K562 treated with DMSO at 1 percent for 12 hours (cell line): ENCODE data around the gene SNX4. TPM values are rescaled to one million over a fixed set of nuclear protein-coding genes. Genes with fewer than 3 reads are reported as not detected.

ENCODE experiments used
- total RNA-seq: library from RNA; unstranded; fragments of 300-600 nt; gene quantifications from 2 replicates; pipeline ENCODE4 v1.2.3, GENCODE V29; 2022; ENCODE audit not compliant: insufficient read depth

The SNX4 gene
- 16.6 and 29.1 TPM in 2 replicates for total RNA-seq

DNA sequence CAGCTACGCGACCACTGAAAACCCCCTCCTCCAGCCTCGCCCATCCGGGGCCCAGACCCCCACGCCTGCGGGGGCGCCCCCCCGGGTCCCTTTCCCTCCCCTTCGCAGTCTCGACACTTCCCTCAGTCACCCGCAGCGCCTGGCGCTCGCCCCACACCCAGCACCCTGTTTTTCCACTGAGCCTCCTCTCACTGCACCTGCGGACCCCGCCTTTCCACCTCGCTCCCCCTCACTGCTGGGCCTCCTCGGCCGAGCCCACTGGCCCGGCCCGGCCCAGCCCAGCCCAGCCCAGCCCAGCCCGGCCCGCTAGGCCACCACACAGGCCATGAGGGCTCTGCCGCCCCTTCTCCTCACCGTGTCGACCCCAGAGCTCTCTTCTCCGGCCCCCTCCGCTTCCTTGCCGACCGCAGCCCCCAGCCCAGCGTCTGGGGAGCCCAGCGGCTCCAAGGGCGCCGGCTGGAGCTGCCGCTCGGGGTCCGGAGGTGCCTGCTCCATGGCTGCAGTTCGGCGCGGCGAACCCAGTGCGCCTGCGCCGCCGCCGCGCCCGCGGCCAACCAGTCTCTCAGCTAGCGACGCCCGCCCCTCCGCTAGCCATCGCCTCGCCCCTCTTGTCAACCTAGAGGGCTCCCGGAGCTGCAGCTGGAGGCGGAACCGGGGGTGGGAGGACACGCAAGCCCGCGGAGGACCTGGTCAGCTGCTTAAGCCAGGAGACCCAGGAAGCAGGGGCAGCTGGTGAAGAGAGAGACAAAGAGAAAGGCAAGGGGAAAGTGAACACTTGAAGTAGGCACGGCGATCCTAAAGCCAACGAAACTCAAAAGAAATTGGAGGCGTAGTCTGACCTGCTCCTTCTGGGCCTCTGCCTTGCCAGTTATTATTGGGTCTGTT, at the start of gene SNX4:
Gene SNX4 (minus strand): TSS at position 525 of the 885 bp plus-strand sequence. CDS start 30 bp downstream, at position 495.

Other genes with a start within 250 kb of the SNX4 start
- 1.1 and 5.2 TPM in 2 replicates for gene ZNF148, start 144.9 kb downstream of the SNX4 start, total RNA-seq
- gene OSBPL11, start 75.3 kb upstream of the SNX4 start, total RNA-seq, result 2.2 and 6.3 TPM in 2 replicates